Medulla oblongata (tissue), 1 donor: Measurements from ENCODE around the gene IRAK1.
A peak's percentile ranks its signal among the peaks of the same experiment; 100 is the strongest.

ENCODE experiments used
- DNase-seq: peaks from one replicate; pipeline ENCODE4 v3.0.0-alpha.2; 2015; ENCODE audit errors: extremely low spot score

Gene IRAK1

DNA sequence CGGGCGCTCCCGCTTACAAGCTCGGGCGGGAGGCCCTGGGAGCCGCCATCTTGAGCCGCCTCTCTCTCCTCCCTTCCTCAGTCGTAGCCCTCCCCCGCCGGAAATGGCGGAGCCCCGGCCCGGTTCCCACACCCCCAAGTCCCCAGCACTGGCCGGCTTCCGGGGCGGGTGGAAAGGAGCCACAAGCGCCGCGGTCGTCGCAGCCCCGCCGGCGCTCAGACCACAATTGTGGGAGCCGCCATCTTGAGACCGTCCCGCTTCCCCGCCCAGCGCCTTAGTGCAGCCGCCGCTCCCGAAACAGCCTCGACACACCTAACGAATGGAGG is 48.6 kb downstream of the IRAK1 start:
- DNase-seq = peak; percentile 91

DNA sequence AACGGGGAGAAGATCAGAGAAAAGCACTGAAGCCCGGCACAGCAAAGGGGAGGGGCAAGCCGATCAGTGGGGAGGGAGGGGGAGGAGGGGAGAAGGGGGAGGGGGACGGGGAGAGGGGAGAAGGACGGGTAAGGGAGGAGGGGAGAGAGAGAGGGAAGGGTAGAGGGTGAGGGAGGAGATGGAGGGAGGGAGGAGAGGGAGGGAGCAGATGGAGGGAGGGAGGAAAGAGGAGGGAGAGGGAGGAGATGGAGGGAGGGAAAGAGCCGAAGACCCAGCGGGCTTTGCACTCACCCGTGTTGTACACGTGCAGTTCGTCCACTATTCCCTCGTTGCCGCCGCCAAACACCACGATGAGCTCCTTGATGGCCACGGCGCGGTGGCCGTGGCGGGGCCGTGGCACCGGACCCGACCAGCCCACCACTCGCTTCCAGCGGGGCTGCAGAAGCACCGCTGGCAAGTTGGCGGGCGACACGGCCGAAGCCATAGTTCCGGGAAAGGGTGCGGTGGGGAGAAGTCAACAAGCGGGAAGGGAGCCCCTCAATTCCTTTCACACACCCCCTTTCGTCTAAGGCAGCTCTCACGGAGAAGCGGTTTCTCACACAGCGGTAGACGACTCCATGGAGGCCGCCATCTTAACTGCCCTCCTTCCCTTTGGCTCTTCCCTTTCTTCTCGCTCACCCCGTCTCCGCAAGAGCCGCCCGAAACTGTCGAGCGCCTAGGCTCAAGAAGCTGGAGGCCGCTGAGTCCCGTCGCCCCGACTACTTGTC is 49.2 kb downstream of the IRAK1 start:
- DNase-seq = peak; percentile 56

DNA sequence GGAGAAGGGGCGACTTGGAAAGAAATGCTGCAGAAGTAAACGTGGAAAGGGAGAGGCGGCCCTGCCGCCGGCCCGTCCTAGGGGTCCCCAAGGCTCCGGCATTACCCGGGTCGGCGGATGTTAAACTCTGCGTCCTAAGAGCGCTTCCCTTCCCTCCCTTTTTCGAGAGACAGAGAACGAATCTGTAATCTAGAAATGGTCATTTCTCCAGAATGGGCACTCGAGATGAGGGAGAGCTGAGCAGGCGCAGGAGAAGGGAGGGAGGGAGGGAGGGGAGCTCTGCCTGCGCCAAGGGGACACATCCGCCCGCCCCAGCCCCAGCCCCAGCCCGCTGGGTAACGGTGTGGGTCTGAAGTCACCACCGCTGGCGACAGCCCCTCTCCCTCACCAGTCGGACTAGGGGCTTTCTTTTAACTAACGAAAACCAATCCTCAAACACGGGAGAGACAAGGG is 49.8 kb downstream of the IRAK1 start:
- peak; percentile 61 for DNase-seq

DNA sequence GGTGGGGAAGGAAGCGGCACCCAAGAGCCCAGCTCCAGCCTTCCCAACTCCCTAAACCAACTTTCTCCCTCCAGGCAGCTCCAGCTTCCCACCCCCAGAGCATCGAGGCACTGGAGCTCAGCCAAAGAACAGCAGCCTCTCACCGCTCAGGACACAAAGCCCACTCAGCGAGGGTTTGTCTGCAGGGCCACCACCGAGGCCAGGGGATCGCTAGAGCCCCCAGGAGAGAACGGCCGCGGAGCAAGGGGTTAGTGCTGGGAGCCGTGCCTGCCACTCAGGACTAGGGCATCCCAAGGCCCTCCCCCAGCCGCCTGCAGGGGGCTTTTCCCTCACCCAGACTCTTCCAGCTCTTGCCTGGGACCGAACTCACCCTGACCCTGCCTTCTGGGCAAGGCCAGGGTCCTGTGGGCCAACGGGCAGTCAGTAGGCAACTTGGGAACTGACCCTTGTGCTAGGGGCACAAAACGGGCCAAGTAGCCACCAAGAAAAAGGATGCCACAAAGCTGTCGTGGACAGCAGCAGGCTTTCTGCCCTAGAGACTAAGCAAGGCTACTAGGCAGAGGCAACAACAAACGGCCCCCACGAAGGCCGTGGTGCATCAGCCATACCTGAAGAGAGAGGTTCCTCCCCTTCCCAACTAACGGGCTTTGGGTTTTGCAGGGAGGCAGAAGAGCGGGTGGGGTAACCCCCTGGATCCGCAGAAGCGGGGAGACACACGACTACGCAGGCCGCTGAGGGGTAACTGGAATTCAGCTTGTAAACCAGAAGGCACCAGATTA is 50.4 kb downstream of the IRAK1 start:
- no peak for DNase-seq

DNA sequence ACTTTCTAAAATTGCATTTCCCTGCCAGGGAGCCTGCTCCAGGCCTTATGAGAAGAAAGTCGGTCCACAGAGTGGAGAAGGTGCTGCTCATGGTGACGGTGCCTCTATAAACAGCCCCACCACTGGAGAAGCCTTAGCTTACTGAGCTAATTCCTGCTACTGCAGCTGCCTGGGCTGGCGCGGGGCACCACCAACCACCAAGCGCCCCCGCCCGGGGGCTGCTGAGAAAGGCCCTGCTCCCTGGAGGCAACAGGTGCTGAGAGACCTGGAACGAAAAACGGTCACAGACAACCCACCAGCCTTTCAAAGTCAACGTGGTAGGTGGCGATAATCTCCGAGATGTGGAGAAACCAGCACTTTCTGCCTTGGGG is 51.0 kb downstream of the IRAK1 start:
- DNase-seq = no peak

DNA sequence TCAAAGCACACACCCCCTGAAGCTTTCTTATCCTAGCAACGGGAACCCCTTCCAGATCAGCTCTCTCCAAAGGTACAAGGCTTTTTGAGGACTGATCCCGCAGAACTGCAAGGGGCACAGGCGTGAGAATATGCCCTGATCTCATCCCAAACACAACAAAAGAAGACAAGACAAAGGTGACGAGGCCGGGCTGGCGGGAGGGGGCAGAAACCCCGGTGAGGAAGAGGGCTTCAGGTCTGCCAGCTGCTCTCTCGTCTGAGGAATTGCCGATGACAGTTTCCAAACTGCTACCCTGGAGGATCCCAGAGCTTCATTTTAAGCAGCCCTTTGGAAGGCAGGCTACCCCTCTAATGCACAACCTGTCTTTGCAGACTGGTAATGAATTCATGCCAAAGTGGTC is 51.4 kb downstream of the IRAK1 start:
- no peak for DNase-seq

DNA sequence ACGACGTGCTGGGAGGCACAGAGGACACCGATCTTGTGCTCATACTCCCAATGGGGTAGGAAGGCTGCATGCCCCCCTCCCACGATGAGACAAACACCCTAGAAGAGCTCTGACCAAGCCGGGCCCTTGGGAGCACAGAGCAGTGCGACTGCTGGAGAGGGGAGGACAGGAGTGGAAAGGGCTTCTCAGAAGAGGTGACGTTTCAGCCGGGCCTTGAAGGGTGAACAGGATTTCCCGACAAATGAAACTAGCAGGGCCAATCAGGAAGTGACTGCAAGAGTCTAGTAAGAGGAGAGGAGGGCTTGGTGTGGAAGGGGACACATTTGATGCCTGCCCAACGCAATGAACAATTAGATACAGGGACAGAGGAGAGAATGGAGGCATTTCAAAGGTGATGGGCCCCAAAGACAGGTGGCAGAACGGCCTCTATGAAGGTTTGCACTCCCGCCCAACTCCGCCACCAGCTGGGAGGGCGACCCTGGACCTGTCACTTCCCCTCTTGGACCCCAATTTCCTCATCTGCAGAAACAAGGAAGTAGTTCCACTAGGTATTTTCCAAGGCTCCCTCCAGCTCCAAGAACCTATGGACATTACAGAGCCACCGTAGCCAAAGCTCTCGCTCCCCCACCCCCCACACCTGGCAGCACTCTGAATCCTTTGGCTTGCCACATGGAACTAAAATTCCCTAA is 52.0 kb downstream of the IRAK1 start:
- no peak for DNase-seq

DNA sequence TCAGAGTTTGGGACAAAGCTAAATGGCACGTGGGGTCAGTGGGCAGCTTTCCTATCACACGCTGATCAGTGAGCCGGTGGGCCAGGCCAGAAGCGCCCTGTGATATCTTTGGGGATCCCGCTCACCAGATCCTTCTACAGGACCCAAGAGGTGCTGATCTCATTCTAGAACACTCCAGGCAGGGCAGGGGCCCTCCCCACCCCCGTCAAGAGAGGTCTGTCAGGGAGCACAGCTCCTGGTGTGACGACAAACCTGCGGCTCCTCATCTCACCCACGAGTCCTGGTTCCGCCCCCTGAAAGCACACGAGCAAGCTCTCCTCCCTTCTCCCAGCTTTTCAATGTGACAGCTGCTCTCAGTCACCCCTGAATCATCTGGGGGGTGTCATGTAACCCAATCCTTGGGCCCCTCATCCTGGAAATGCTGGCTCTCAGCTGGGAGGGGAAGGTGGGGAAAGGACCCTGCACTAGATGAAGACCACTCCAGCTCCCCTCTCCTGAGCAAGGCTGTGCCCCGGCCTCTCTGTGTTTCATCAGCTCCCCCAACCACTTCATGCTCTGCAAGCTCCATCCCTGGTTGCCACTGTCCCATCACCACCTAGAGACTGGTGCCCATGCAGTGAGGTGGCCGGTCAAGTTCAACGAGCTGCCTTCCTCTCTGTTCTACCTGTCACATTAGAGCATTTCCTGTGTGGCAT is 52.7 kb downstream of the IRAK1 start:
- no peak for DNase-seq

DNA sequence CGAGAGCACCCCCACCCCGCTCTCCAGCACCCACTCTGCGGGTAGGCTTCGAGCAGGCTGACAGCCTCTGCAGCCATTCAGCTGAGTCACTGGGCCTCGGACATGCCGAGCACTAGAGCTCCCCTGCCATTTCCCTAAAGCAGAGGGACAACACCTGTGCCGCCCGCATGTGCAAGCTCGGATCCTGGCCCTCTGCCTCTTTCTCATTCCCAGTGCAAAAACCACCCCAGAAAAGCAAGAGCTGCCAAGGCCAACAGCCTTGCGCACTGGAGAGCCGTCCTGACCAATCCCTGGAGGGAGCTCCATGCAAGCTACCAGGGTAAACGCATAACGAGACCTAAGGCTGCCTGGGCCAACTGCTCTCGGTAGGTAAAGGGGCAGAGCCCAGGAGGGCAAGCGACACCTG is 53.4 kb downstream of the IRAK1 start:
- DNase-seq = no peak

DNA sequence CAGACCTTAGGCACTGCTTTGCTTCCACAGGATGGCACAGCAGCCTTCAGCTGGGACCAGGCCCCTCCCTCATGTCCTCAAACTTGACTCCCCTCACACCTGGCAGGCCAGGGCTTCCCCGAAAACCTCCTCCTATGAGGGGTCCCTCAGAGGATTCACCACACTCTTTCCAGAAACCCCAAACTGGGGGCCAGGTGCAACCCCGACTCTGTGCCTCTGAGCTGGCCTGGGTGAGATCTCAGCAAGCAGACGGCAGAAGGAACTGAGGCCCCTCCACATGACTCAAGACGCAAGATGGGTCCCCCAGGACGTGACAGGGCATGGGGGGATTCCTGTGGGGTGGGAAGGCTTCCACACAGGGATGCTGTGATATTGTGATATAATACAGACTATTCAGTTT is 54.3 kb downstream of the IRAK1 start:
- no peak for DNase-seq

DNA sequence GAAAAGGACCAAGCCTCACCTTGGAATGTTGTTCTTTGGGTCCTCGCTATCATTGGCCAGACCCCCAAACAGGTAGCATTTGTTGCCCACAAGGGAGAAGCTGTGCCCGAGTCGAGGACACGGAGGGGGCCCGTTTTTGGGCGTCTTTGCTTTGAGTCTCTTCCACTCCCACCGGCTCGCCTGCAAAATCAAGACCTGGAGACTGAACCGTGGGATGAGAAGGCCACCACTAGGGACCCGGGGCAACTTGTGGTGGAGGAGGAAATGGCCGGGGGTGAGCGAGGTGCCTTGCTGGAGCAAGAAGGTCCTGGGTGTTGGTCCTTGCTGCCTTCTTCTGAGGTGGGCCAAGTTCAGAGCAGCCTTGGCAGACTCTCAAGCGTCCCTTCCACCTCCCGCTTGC is 55.6 kb downstream of the IRAK1 start:
- no peak for DNase-seq

DNA sequence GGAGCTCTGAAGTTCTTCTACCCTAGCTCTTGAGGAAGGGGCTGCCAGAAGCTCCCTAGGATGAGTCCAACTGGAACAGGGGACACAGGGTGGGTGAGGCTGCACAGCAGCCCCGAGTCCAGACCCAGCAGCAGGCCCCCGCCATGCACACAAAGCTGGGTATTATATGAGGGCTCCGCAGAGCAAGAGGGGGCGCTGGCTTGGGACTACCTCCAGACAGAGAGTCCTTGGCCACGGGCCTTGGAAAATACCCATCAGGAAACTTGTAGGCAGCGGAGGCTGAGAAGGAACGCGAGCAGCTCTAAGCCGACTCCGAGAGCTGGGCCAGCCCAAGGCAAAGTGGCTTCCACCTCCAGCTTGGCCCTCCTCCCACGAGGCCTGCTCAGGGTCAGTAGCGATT is 56.2 kb downstream of the IRAK1 start:
- no peak for DNase-seq

DNA sequence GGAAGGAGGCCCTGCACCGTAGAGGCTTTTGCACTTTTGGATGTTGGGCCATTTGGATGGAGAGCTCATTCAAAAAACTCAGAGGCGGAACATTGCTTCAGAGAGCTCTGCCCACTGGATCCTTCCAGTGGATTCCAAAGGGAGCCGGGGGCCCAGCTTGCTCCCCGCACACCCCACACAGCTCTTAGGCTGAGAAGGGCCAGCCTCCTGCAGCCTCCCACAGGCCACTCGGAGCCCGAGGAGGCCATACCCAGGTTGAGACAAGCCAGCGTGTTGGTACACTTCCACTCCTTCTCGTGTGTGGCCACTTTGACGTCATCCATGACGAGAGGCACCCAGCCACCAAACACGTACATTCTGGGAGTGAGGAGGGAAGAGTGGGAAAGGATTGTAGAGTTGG is 58.4 kb downstream of the IRAK1 start:
- DNase-seq = no peak

DNA sequence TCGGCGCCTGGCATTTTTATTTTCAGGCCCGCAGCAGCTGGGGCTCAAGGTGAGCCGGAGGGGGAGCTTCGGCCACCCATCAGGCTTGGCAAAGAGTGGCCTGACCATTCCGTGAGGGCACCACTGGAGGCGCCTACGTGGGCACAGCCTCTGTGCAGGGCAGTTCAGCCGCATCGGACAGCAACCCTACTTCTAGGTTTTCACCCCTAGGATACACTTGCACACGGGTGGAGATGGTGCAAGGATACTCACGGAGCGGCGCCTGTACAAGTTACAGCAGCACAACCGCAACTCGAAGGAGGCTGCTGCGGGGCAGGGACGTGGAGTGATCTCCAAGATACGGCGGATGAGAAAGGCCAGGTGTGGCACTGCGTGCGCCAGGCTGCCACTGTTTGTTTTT is 58.9 kb downstream of the IRAK1 start:
- no peak for DNase-seq
